Stimulated activated CD4-positive, alpha-beta T cell treated with anti-CD3 and anti-CD28 coated beads, TNF-alpha, amount 100 ng/mL, for 24 hours (primary cell): ENCODE measurements around the gene CFAP141.

Experiments used
- DNase-seq, 3 experiments: peaks; one replicate each; pipeline ENCODE4 v3.0.0-alpha.2; 2020; ENCODE audit warnings: low read depth in 3 of 3

Gene CFAP141

GRCh38 chr1:154171880-154172279 is 34.3 kb downstream of the CFAP141 start:
- no peak for DNase-seq

DNA sequence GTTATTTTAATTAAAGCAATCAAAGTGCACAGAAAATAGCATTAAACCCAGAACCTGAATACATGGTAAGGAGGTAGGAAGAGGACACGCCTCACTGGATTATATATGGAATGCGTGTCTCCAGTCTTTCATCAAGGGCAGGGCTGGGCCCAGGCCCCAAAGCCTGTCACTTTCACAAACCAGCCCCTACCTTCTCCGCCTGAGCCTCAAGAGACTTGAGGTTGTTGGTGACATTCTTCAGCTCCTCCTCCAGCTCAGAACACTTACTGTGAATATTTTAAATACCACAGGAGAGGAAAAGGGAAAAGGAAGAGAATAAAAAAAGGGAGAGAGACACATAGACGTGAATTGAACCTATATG is 34.9 kb downstream of the CFAP141 start:
- no peak for DNase-seq

- DNase-seq: peak in 2 of 3 experiments; percentile 36 to 66
These were observed 35.4 kb downstream of the CFAP141 start for GRCh38 chr1:154170547-154171222.

DNA sequence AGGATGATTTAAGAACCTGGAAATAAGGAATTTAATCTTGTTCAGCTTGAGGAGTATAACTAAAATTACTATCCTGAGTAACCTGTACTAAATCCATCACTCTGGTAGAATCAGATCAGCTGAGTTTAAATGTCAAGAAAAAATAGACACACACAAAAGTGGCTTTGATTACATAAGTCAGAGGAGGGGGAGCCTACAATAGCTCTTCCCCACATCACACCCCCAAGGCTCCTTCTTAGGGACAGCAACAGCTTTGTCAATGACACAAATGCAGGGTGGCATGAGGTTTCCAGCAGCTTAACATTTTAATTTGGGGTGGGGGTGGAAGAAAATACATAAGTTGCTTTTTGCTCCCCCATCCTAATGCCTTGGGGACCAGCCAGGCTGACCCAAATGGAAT is 38.7 kb downstream of the CFAP141 start:
- no peak for DNase-seq

GRCh38 chr1:154166207-154166606 is 39.9 kb downstream of the CFAP141 start:
- no peak for DNase-seq

- no peak for DNase-seq
These were observed 46.6 kb downstream of the CFAP141 start for GRCh38 chr1:154159554-154159953.

- DNase-seq: no peak
These were observed 47.6 kb downstream of the CFAP141 start for GRCh38 chr1:154158307-154159125.

- DNase-seq: peak; percentile 37 to 64 (median 59)
These were observed 48.4 kb downstream of the CFAP141 start for GRCh38 chr1:154157520-154158306.

- no peak for DNase-seq
These were observed 50.9 kb downstream of the CFAP141 start for GRCh38 chr1:154155251-154155650.

DNA sequence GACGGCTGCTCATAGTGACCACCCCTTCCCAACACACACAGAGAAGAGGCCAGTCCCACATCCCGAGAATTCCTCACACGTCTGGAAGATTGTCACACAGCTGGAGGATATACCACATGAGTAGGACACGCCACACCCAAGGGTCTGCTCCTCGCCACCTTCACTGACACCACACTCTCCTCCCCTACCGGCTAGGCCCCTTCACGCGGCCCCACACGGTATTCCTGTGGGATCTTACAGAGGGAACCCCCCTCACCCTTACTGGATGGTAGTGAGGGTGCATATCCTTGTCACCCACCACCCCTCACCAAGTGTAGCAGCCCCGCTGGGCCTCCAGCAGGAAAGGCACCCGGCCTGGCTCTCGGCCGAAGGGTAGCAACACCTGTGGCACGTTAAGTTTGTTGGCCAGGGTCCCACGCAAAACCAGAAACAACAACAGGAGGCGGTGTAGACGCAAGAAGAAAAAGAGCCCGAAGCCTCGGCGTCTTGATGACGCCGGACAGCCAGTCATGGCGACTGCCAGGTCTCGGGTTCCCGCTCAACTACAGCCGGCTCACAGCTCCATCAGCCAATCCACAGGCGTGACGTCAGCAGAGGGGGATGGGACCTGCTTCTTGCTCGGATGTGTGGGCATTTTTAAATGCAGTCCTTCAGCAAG is 51.5 kb downstream of the CFAP141 start, which contains the start of gene NUP210L:
NUP210L (minus strand) TSS at position 540 of the 658 bp plus-strand sequence.
- no peak for DNase-seq

DNA sequence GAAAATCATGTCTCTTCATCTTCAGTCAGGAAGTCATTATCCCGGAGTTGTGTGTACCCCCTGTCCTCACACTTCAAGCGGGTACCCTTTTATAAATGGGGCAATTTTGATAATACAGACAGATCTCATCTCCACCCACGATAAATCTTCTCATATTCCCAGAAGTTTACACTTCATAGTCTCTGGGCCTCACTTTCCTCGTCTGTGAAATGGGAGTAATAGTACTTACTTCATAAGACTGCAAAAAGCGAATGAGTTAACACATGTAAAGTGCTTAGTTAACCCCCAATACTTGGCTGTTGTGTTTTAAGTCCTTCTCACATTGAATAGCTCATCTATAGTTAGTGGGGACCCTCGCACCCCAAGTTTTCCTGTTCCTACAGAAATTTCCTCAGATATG is 52.1 kb downstream of the CFAP141 start:
- no peak for DNase-seq

DNA sequence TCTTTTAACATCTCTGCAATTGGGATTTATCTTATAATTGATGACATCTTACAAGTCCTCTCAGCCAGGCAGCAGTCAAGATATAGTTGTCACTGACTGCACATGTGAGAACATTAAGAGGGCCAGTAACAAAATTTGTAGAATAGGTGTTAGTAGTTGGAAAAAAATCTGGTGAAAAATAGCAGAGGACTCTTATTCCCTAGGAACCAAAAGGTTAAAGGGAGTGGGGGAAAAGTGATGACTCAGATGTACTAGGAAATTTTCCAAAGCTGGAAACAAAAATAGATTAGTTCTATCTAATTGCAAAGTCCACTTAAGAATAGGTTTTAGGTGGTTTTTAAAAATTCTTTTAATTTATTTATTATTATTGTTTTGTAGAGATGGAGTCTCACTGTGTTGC is 54.8 kb downstream of the CFAP141 start:
- DNase-seq: no peak
